ENCODE data around the gene HPGDS.
"Not testable (repeated sequence)": the region's sequence is repeated elsewhere in the genome, so short reads cannot be mapped to it uniquely, and the experiment has no call there.

Gene HPGDS

DNA sequence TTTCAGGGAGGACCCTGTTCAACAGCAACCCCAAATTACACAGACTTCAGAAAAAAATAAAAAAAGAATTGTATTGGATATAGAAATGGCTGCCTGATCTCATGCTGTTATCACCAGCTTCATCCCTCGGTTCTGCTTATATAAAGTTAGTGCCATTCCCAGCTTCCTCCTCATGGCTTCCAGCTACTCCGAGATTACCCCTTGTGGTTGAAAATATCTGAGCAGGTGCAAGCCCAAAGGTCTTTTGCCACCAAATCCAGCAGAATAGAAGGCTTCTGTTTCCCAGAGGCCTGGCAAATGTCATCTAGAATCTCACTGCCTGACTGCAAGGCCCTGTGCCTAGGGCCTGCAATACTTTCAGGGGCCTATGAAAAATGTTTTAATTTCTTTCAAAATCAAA, 13.8 kb upstream of the HPGDS start:
- DNase-seq, result no peak

DNA sequence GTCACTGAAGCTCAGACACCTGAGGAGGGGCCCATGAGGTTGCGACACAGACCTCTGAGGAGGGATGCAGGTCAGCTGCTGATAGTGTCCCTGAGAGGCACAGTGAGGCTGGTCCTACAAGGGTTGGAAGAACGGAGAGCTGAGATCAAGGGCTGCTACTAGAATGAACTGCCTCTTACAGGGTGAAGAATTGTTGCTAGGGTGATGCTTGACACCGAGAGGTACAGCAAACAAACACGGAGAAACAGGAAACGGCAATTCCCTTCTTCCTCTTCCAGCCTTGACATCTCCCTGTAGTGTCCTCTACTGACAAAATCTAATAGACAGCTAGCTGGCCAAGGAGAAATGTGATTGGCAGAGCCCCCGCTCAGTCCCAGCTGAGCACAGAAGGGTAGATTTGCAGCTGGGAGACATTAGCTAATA, 11.8 kb upstream of the HPGDS start:
- DNase-seq, result no peak

DNA sequence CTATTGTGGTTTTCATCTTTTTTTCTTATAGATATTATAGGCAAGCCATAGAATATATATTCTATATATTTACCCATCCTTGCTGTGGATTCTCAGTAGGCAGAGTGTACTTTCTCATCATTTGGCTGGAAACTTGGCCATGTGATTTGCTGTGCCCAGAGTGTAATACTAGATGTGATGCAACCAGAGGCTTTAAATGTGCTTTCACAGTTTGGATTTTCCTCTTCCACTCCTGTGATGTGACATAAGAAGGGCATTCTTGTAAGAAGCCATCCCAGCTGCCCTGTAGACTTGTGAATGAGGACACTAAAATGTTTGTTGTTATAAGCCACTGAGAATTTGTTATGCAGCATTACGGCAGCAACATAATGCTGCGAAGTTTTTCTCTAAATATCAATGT, 10.4 kb upstream of the HPGDS start:
- no peak for DNase-seq

DNA sequence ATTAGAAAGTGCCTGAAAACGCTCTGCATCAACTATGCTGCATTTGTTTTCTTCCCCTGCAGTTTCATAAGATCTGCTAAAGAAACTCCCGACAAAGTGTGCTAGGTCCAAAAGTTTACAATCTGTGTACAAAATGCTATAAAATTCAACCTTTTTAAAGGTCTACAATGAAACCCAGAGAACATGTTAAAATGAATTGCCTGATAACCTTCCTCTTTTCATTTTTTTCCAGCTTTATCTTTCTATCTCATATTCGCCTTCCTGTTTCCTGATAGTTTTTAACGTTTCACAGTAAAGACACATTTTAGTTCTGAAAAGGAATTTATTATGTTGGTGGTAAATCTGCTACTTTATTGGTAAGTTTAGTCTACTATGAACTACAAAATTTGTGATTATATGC, 9.5 kb upstream of the HPGDS start:
- DNase-seq, result no peak

DNA sequence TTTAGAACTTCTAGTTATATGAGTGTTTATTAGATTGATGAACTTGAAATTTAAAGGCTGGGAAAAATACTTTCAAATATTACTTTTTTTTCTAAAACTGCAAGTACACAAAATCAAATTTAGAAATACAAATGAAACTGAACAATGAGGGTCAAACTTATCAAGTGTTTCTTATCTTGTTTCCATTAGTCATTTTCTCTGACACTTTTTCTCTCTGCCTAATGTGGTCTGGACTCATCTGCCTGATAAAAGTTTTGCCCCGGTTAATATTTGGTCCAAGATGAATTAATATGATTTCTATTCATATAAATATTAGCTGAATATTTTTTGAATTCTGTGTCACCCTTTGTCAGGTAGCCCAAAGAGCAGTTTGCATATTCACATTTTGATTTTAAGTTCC, 8.7 kb upstream of the HPGDS start:
- DNase-seq, result no peak

DNA sequence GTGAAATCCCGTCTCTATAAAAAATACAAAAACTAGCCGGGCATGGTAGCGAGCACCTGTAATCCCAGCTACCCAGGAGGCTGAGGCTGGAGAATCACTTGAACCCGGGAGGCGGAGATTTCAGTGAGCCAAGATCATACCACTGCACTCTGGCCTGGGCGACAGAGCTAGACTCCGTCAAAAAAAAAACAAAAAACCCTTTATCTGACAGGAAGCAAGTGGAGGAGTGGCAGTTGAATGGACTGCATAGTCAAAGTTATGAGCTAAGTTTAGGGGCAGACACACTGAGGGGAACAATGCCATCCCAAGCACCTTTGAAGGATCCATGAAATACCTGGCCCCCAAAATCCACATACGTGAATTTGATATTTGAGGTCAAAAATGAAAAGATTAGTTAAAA, 7.5 kb upstream of the HPGDS start:
- DNase-seq, result no peak

DNA sequence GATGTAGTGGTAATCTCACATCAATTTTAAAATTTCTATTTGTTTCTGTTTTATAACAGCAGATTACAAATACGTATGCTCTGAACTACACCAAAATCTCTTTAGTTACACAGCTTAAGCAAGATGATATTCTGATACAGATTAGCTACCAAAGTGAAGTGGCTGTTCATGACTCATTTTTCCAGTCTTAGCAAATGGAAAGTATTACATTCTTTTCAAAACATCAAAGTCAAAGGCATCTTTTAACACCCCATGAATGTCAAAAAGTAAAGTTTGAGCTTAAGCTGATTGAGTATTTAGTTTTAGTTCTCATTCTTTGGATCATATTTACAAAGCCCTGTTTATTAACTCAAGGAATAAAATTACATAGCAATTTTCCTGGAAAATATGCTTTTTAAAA, 6.6 kb upstream of the HPGDS start:
- no peak for DNase-seq

DNA sequence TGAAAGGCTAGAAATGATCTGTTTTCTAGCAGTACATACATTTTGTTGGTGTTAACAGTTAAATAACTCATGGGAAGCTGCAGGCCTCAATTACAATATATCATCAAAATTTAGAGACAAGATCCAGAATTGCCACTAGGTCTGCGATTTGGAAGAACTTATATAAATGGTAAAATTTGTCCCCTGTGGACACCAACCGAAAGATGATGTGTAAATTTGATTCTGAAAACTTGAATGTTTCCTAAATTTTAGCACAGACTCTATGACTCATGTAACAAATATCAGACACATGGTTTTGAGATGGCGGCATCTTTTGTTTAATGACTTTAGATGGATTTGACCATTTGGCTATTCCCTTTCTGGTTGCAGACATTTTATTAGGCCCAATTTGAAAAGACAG, 6.0 kb upstream of the HPGDS start:
- DNase-seq, result no peak

DNA sequence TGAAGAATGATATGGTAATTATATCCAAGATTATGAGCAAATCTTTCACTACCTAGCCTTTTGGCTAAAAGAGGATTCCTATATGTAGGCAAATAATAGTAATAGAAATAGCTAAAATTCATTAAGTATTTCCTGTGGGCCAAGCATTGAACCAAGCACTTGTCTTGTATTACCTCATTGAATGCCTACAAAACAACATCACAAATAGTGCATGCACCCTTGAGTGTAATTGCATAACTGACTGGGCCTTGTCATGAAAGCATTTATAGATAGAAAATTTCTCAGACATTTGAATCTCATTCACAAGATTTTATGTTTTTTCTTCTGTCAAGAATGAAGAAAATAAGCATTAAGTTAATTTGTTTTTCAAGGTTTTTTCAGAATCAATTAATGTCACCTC, 3.9 kb upstream of the HPGDS start:
- DNase-seq, result no peak

DNA sequence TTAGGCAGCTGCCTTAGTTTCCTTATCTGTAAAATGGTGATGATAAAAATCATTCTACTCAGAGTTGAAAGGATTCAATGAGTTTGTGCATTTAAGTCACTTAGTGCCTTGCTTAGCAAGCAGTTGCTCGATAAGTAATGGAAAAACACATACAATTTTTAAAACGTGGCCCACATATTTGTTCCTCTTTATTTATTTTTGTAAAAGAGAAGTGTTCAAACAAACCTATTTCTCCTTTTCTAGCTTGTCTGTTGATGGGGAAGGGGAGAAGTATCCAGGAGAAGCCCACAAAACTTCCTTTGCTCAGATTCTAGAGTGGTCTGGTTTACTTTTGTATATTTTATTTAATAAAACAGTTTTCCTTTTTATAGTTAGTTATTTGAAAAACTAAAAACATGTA, 3.3 kb upstream of the HPGDS start:
- DNase-seq, result no peak

DNA sequence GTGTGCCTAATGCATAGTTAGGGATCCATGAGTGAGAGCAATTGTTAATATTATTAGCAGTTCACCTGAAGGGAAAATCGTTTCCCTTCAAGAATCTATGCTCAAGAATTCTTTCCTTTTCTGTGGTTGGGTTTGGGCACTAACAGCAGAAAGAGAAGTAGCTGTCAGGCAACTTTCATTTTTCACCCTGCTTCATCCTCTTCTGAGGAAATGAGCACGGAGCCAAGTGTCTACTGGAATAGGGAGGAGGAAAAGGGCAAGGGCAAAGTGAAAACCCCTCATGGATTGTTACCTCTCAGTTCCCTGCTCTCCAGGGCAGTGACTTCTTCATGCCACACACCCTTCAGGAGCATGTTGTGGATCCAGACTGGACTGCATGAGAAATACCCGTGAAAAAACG, 2.6 kb upstream of the HPGDS start:
- no peak for DNase-seq

DNA sequence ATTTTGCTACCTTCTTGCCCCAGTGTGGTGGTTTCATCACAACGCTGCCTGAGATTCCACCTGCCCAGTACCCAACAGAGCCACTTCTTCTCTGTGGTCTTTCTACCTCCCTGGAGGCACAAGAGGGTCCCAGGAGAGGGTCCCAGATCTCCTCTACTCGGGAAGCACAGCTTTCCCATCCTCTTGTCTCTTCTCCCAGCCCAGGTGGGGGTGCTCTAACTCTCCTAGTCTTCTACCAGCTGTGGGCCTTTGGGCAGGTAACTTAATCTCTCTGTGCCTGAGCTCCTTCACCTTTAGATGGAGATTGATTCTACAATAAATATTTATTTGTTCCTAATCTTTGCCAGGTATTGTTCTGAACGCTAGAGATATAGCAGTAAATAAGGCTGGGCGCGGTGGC, 1.8 kb upstream of the HPGDS start:
- no peak for DNase-seq

DNA sequence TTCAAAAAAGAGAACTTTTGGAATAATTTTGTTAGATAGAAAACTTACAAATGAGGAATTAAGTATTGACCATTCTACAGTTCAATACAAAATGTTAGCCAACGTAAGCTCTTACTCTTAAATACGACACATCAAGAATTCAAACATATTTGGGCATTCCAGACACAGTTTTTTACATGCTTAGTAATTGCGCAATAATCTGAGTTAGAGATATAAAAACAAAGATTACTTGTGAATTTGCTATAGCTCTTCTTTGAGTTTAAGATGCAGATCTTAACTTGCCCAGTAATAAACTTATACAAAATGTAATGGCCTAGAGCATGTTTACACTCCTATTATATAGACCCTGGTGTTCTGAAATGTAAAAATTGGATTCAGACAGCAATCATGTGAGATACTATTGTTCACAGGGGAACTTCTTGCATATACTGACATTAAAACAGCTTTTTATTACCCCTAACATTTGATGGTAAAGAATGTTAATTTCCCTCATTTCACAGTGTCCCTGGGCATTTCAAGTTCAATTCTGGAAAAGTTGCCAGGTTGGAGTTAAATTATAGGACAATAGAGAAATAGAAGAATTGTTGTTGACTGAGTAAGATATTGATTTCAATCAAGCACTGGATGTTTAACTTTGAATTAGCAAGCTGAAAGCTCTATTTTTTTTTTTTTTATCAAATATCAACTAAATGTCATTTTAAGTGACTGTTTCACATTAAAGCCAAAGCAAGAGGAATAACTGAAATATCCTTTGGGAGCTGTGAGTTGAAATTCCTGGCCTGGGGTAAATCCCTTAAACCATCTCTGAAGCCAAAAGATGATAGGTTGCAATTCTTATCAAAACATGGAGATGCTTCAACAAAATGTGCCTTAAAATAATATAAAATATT, 910 bp downstream of the HPGDS start:
- no peak for DNase-seq

DNA sequence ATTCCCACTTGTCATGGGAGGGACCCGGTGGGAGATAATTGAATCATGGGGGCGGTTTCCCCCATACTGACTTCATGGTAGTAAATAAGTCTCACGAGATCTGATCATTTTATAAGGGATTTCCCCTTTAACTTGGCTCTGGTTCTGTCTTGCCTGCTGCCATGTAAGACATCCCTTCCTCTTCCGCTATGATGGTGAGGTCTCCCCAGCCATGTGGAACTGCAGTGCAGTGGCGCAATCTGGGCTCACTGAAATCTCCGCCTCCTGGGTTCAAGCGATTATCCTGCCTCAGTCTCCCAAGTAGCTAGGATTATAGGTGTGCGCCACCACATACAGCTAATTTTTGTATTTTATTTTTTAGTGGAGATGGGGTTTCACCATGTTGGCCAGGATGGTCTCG, 2.9 kb downstream of the HPGDS start:
- DNase-seq, result no peak

DNA sequence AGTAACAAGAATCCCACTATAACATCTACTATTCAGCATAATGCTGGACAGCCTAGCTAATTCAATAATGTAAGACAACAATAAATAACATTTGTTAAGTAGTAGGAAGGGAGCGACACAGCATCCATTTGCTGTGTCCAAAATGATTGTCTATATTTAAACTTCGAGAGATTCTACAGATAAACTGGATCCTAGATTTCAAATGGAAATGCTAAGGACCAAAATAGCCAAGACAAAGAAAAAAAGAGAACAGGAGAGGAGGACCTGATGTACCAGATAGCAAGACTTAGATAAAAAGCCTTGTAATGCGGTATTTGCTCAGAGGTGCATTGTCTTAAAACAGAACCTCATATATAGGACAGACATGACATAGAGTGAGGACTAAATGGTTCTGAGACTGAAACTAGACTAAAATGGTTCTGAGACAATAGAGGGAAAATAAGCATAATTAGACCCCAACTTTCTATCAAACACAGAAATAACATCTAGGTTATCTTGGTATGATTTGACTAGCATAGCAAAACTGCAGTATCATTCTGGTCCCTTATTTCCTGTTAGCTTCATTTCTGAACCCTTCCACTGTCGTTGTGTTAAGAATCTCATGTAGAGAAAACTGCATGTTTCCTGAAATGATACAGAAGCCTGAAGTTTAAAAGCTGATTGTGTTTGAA, 3.8 kb downstream of the HPGDS start:
- DNase-seq, result no peak

DNA sequence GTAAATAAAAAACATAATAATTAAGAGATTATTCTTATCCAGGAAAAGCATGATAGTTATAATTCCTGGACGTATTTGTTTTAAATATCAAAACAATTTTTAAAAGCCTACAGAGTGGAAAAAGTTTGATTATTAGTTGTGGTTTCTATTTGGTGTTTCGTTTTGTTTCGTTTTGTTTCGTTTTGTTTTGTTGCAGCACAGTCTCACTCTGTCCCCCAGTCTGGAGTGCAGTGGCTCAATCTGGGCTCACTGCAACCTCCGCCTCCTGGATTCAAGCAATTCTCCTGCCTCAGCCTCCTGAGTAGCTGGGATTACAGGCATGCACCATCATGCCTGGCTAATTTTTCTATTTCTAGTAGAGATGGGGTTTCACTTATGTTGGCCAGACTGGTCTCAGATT, 5.8 kb downstream of the HPGDS start:
- not testable (repeated sequence) for DNase-seq

DNA sequence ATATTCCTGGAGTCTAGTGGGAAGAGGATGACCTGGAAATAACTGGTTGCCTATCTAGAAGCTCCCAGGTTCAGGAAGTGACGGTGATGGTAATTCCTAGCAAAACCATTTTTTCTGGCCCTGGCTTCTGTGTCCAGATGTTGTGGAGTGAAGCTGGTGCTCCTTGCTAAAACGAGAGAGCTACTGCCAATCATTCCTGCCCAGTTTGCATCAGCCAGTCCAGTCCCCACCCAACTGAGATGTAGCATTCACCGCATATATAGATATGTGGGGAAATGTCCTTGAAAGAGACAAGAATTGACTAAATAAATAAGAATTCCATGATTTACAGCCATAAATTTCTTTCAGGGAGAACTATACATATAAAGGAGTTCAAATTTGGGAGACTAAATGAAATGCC, 6.3 kb downstream of the HPGDS start:
- DNase-seq, result no peak

DNA sequence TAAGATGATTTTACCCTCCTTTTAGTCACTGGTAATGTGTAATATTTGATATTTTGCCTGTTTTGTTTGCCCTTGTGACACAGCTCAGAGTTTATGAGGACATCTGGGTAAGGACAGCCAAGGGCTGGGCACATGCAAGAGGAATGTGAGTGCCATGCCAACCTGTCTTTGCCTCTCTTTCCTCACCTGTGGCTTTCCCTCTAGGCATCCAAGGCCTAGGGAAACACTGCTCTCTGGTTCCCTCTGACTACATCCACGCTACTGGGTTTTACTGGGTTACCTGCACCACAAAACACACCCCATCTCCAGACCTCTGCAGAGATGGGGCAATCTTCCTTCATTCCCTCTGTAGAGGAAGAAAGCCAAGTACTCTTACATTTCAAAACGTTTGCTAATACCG, 7.7 kb downstream of the HPGDS start:
- DNase-seq, result no peak

DNA sequence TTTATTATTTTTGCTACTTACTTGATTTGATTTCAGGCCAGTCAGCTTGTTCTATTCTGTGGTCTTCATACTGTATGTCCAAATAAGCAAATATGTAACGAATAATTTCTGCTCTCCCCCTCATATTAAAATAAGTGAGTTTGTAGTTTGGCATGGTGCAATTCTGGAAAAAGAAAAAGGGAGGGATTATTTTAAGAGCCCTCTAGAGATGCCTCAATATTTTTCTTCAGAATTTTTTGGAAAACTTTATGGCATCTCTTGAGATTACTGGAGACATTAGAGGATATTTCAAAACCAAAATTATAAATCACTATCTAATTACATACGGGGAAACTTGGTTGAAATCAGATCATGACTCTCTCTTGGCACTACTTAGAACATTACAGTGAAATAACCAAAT, 8.2 kb downstream of the HPGDS start:
- DNase-seq, result no peak

DNA sequence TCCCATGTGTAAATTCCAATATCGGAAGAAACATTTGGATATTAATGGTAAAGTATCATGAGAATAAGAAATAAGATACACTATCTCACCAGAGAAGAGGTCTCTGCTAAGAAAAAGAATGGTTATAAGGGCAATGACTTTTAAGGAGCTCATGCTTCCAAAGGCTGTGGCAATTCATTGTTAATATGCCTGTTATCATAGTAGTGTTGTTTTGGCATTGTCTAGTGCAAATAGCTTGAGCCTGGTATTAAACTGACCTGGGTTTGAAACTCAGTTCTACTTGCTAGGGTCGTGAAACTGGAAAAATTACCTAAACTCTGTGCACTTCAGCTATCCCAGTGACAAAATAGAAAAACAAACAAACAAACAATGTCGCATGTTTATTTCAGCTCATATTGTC, 8.8 kb downstream of the HPGDS start:
- no peak for DNase-seq

DNA sequence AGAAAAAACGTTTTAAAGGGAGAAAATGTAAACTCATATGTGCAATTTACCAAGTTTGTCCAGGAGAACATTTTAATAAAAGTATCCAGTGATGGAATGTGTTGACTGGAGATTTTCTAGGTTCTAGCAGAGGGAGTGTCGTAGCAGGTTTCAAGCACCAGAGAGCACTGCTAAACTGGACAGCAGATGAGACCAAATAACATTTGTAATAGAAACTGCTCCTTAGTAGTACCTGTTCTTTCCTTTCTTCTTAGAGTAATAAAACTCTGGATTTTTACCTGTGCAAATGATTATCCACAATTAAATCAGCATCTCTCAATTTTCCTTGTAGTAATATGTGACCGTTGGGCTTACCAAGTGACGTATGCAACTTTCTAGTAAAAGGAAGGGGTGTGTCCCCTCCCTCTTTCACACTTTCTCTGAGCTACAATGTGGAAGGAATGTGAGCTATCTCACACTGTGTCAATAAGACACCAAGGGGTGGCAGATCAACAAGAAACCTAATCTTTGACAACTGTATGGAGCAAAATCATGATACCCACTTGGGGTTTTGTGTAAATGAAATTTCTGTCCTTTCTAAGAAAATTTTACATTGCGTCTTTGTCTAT, 9.5 kb downstream of the HPGDS start:
- no peak for DNase-seq

DNA sequence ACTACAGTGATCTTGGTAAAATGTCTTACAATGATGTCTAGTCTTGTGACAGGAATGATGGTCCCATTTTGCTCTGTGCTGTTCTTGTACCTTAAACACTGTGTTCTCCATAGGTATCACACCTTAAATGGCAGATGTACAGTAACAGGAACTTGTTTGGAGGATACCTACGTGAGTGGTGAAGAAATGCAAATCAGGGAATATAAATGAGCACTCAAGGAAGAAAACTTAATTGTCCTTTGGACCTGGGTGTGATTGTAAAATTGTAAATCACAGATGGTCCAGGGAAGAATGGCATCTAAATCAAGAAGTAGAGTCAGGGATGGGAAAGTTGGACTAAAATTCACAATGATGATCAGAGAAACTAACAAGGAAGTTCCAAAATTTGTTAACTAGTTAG, 12.7 kb downstream of the HPGDS start:
- DNase-seq, result no peak

DNA sequence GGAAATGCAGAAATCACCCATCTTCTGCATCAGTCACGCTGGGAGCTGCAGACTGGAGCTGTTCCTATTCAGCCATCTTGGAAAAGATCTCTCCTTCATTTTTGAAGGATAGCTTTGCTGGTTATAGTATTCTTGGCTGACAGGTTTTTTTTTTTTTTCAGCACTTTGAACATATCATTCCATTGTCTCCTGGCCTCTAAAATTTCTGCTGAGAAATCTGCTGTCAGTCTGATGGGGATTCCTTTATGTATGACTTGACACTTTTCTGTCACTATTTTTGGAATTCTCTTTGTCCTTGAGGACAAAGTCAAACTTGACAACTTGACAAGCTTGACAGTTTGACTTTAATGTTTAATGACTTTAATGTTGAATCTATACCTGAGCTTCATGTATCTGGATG, 16.8 kb downstream of the HPGDS start:
- no peak for DNase-seq

DNA sequence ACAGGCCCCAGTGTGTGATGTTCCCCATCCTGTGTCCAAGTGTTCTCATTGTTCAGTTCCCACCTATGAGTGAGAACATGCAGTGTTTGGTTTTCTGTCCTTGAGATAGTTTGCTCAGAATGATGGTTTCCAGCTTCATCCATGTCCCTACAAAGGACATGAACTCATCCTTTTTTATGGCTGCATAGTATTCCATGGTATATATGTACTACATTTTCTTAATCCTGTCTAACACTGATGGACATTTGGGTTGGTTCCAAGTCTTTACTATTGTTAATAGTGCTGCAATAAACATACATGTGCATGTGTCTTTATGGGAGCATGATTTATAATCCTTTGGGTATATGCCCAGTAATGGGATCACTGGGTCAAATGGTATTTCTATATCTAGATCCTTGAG, 22.7 kb downstream of the HPGDS start:
- DNase-seq, result not testable (repeated sequence)

Data from retina (tissue), 1 donor.